ENCODE data around the gene CBX6. TPM values are rescaled to one million over a fixed set of nuclear protein-coding genes. Genes with fewer than 3 reads are reported as not detected.

The CBX6 gene
- total RNA-seq, 1 donor from 2014 or later: 57.4 TPM

DNA sequence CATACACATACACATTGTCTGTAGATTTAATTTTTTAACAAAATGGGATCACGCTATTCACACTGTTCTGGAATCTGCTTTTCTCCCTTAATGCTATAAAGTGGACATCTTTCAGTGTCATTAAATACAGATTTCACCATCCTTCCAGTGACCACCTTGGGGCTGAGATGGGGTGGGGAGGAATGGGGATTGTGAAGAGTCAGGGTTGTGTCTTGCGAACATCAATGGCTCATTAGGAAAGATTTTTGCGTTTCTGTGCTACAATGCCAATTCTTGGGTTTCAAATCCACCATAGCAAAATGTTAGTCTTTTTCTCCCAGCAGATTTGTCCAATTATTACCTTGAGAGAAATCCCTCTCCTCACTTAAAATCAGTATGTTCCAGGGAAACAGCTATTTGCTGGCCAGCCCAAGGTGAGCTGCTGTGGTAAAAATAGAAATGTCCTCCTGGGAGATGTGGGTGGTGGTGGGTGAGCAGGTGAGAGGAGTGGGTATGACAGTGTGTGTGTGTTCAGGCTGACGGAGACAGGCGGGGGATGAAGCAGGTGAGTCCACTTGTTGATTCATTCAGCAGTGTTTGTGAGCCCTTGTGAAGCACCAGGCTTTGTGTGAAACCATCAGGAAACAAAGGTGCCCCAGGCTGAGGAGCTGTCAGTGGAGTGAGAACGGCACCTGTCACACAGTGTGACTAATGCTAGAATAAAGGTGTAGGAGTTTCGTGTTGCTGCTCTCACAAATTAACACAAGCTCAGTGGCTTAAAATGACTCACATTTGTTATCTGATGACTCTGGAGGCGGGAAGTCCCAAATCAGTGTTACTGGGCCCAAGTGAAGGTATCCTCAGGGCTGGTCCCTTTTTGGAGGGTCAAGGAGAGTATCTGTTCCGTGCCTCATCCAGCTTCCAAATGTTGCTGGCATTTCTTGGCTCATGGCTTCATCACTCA is 1.7 kb upstream of the CBX6 start:
- DNase-seq (ENCODE audit: low spot score): peak; percentile 26

DNA sequence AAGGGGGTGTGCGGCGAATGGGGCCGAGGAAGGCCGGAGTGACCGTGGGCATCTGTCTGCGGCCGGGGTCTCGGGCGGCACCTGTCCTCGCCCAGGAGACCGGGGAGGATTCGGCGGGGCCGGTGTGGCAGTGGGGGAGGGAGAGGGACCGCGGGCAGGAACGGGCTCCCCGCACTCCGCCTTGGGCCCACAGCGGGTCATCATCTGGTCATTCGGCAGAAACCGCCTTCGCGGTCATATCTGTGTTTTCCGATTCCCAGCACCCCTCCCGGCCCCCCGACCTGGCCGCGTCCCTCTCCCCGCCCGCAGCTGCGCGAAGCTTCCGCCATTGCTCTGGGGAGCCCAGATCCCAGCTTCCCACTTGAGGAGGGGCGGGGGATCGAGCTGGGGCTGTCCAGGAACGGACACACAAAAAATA is 824 bp upstream of the CBX6 start:
- DNase-seq (ENCODE audit: low spot score): peak; percentile 90

DNA sequence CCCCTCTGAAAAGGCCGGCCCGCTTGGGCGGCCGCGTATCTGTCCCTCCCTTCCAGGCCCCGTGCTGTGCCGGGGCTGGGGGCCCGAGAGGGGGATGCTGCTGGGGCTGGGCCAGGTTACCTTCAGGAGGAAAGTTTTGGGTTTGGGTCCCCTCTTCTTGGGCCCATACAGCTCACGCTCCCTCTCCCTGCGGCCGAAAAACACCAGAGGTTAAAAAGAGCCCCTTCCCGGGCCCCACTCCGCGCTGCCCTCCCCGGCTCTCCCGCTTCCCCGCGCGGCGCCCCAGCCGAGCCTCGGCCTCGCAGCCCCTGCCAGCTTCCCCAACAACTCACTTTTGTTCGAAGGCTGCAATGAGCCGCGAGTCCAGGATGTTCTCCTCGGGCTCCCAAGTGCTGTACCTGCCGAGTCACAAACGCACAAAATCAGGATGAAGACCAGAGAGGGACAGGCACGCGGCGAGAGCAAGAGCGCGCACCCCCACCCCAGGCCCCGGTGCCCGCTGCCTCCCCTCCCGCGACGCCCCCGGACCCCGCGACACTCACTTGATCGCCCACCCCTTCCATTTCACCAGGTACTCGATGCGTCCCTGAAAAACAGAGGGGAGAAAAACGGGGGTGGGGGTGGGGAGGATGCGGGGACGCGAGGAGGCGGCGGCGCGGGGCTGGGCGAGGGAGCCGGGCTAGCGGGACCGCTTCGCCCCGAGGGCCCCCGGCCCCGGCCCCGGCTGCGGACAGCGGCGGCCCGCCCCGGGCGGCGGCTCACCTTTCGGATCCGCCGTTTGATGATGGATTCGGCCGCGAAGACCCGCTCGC is 450 bp downstream of the CBX6 start:
- peak; percentile 90 for DNase-seq (ENCODE audit: low spot score)

DNA sequence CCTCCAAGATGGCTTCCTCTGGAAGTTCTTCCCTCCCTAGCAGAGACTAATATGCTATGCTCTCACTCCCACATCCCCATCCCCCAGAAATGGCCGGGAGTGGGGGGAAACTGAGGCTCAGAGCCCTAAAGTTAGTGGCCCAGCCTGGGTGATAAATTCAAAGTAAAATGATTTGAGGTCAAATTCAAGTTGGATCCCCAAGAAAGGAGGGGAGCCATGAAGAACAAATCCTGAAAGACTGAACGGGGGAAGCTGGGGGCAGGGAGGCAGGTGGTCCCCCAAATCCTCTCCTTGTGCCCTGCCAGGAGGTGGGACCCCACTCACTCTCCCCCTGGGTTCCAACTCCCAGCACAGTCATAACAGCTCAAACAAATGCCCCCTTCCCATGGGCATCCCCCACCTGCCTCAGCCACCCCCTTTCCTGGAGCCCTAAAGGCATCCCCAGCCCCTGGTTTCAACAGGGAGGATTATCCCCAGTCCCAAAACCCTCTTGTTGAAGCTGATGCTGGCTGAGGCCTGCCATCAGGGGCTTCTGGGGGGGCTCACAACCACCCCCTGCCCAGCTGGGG is 1.1 kb downstream of the CBX6 start:
- DNase-seq (ENCODE audit: low spot score): no peak

DNA sequence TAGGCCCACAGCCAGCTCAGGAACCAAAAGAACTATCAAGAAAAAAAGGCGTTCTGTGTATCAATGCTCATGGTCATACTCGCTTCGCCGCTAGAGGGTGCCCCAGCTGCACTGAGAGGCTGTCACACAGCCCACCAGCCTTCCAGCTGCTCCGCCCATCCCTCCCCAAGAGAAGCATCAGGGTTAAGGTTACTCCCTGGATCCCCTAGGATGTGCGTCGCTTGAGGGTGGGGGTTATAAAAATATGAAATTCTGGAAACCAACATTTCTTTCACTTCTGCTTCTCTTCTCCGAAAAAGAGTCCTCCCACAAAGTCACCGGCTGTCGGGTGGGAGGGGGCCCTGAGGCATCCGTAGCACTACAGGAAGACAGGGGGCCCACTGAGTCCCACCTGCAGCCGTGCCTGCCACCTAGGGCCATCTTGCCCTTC is 1.7 kb downstream of the CBX6 start:
- peak; percentile 91 for DNase-seq (ENCODE audit: low spot score)

DNA sequence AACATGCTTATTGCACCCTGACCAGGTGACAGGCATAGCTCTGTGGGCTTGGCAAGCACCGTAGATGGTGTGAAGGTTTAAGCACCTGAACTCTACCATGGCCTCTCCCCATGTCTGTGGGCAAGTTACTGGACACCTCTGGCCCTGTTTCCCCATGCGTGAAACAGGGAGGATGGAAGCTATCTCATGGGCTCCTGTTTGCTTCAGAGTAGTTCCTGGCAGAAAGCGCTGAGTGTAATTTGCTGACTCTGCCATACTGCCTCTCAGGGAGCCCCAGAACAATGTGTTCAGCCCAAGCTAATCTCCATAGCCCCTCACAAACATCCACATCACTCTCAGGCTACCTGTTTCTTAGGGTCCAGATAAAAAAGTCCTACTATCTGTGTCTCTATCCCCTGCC is 2.4 kb downstream of the CBX6 start:
- peak; percentile 41 for DNase-seq (ENCODE audit: low spot score)

DNA sequence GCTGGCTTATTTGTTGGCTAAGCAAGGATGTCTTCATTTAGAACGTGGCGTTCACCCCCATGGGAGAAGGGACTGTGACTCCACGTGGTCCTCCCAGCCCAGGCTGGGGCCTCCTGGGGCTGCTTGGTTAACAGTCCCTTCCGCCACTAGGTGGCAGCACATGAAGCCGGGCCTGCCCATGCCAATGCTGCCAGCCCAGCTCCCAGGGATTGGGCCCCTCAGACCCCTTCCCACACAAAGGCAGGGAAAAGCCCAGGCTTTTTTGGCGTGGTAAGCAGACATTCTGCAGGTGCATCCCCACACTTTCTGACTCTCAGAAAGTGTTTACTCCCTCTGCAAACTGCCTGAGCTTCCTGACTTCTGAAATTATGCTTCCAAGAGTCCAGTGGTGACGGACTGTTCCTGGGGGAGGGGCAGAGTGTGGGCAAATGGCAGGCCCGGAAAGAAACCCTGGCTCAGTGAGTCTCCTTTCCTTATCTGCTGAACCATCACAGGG is 3.1 kb downstream of the CBX6 start:
- DNase-seq (ENCODE audit: low spot score): peak; percentile 92

DNA sequence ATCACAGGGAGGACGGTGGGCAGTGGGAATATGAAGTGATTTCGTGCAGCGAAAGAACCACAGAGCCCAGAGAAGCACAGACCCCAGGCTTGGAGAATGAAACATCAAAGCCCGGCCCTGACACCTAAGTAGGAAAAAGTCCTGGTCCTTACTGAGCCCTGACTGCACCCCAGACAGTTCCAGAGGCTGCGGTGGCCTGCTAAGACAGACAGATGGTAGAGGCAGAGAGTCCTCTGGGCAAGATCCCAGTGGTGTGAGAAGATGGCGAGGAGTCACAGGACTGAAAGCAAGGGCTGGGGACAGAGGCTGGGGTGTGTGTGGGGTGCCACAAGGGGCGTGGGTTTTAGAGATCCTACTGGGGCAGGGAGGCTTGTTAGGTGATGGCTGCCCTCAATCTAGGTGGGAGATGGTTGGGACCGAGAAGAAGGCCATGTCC is 3.7 kb downstream of the CBX6 start:
- peak; percentile 77 for DNase-seq (ENCODE audit: low spot score)

DNA sequence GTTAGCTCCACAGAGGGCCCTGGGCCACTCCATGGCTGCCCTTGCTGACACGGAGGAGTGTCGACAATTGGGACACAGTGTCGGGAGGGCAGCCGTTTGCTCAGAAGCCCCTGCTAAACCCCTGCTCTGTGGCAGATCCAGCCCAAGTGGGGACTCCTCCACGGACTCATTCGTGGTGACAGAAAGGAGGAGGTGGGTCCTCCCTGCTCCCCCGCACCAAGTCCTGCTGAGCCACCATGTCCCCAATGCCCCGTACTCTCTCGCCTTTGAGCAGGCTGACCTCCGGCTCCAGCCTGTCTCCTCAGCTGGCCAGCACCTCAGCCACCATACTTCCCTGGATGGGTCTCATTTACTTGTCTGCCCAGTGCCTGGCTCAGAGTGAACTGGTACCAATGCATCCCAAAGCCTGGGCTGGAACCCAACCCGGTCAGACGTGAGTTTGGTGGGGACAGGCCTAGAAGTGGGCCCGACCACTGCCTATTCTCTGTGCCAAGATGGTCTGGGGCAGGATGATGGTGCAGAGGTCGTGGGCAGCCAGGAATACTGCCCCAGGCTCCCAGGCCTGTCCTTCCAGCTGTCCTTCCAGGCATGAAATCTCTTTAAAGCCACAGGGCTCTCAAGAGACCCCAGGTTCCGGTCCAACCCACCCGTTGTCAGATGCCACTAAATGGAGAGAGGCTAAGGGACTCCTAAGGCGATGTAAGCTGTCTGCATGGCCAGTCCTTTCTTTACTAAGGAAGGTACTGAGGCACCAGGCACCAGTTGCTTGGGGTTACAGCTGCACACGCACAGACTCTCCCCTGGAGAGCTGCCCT is 4.3 kb downstream of the CBX6 start:
- peak; percentile 83 for DNase-seq (ENCODE audit: low spot score)

DNA sequence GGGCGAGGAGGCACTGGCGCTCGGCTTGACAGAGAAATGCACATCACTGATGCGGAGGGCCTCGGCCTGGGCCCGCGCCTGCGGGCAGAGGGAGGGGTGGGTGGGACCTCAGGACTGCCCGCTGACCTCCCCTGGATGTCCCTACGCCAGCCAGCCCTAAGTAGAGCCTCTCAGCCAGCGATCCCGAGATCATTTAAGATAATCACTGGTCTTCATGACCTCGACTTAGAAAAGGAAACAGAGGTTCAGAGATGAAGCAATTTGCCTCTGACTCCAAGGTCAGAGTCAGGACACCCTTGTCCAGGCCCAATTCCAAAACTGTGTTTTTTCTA is 4.9 kb downstream of the CBX6 start:
- DNase-seq (ENCODE audit: low spot score): no peak

DNA sequence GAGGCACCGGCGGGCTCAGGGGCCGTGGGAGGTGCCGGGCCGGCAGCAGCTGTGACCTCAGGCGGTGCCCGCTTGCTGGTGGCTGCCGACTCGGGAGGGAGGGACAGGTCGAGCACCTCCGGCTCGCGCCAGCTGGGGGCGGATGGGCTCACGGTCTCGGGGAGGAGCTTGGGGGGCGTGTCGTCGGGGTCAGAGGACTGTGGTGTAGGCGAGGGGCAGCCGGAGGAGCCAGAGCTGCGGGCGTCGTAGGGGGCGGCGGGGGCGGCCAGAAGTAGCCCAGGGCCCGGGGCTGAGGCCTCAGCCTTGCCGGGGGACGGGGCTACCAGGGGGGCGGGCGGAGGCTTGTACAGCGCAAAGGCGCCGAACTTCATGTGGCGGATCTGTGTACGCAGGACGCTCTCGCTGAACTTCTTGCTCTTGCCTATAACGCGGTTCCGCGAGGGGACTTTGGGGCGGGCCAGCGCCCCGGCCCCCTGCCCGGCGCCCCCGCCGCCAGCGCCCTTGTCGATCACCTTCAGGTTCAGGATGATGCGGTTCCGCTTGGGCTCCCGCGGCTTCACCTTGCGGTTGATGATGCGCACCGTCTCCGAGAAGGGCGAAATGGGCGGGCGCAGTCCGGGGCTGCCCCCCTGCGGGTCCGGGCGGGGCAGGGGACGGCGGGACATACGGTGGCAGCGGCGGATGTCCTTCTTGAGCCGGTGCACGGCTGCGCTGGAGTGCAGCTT is 5.5 kb downstream of the CBX6 start:
- no peak for DNase-seq (ENCODE audit: low spot score)

DNA sequence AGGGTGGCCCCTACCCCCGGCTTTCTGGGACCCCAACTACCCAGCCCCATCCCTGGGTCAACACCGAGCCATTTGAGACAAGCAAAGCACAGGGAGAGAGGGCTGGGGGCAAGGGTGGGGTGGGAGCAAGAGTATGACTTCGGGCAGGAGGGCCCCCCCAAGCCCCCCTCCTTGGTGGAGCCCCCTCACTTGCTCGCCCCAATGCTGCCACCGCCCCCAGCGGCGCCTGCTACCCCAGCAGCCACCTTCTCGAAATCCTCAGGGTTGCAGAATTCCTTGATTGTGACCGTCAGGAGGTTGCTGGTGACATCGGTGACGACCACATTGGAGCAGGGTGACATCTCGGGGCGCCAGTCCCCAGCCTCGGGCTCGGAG is 6.0 kb downstream of the CBX6 start:
- DNase-seq (ENCODE audit: low spot score): peak; percentile 59

DNA sequence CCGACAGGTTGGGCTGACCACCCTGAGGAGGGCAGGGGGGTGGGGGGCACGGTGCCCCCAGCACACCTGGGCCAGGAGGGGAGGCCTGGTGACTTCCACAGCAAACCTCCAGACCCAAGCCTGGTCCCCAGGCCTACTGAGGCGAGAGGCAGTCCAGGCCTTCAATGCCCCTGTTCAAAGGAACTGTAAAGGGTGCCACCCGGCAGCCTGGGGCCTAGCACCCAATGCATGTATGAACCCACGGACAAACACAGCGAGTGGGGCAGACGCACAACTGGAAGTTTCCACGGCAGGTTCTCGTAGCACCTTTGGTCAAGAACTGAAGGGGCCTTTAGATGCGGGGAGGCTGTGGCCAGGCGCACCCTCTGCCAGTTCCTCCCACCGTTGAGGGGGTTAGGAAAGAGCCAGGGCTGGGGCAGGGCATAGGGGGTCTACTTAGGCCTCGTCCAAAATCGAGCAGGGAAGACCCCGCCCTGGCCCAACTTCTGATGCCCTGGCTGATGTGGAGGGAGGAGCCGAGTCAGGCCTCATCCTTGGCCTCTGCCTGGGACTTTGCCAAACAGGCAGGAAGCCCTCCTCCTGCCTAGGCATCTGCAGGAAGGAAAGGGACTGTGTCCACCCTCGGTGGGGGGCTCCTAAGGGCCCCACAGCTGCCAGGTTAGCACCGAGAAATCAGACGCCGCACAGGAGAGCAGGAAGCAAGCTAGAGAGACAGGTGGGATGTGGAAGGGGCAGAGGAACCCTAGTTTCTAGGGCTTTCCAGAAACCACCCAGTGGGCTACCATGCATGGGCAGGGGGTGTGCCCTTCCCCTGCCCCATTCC is 6.6 kb downstream of the CBX6 start:
- no peak for DNase-seq (ENCODE audit: low spot score)

DNA sequence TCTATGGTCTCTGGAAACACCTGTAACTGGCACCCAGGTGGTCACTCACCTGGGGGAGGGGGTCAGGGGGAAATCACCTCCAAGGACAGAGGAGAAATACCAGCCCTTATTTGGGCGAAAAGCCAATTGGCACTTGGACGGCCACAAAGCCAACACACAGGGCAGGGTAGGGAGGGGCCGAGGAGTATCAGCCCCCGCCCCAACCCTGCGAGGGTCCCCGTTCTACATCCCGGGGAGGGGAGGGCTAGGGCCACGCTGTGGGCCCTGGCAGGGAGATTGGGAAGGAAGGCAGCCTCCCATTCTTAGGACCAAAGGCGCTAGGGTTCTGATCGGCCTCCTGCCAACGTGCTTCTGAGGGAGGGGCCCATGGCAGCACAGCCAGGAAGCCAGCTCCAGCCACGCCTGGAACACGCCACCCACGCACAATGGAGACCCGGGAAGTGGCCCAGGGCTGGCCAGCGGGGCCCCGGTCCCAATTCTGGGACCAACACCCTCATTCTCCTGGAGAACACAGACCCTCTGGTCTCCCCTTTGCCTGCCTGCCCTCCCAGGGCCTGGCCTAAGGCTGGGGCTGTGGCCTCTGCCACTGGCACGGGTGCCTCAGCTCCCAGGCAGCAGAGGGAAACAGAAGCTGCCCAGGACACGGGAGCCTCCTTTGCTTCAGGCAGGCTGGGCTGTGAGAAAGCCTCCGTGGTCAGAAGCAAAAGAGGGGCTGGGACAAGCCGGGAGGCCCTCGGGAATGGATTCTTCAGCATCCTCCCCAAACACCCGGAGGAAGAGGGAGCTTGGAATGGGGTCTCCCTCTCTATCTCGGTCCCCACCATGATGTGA is 7.4 kb downstream of the CBX6 start:
- DNase-seq (ENCODE audit: low spot score): no peak

DNA sequence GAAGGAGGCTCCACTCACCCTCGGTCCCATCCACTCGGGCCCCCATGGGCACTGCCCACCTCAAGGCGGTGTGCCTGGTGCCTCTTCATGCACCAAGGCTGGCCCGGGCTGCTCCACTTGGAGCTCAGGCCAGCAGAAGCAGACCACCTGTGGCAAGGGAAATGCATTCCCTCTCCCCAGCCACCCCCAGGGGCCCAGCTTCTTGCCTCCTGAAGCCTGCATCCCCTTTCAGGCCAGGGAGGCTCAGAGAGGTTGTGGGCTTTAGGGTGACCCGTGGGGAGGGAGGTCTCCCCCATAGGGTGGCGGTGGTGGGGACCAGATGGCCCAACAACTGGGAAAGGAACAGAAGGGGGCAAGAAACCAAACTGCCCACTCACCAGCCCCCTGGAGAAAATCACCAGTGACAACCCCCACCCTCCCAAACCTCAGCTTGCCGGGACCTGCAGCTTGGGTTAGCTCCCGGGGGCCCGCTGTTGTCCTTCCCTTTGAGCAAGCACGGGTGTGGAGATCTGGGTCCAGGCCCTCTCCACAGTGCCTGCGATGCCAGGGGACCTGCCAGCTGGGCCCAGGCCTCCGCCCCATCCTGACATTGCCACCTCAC is 8.4 kb downstream of the CBX6 start:
- no peak for DNase-seq (ENCODE audit: low spot score)

DNA sequence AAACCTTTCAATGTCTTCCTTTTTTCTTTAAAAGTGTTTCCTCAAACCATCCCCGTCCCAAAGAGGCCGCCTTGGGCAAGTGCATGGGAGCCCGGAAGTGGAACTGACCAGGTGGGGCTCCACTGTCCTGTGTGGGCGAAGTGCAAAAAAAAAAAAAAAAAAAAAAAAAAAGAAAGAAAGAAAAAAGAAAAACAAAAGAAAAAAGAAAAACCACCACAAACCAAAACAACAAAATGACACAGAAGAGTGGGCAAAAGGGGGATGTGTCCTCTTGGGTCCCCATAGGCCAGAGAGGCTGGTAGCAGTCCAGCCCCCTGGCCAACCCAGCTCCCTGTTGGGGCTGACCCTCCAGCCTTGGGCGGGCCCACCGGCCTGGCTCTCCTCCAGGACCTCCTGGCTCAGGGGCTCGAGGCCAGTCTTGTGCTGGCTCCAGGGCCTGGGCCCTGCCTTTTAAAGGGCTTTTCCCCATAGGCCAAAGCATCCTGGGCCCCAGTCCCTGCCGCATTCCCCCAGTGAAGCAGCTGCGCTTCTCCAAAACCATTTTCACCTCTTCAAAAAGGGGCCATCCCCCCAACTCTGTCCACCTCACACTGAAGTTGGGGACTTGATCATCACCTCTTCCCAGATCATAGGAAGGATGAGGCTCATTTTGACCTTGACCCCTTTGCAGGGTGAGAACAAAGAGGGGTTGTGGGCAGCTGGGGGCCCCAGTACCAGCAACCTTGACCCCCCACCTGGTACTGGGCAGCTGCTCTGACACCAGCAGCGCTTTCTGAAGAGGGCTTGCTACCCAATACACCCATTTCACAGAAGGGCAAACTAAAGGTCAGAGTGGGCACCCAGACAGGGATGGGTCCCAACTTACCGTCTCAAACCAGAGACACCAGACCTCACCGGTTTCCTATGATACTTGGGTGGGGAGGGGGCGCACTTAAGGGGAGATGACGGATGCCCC is 9.4 kb downstream of the CBX6 start:
- no peak for DNase-seq (ENCODE audit: low spot score)

DNA sequence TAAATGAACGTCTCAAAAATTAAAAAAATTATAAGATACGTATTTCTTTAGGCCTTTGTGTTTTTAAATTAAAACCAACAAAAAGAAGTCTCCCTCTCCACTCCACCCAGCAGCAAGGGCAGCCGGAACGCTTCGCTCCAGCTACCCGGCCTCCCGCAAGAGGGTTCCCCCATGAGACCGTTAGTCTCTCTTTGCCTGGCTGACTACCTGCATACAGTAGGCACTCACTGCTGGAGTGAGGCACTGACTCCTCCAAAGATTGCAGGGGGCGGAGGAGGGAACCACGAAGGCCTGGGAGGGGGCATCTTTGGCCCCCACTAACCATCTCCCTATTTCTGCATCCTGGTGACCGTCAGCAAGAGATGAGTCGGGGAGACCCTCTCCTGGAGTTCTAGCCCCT is 10.1 kb downstream of the CBX6 start:
- no peak for DNase-seq (ENCODE audit: low spot score)

All from mesenteric fat pad (tissue), 1 donor.